GM18867 (cell line): ENCODE data around the gene MAN2B2.
A peak's percentile ranks its signal among the peaks of the same experiment; 100 is the strongest.

Experiments used
- ATAC-seq: cut with Tn5 transposase; IDR thresholded peaks from one replicate; pipeline ENCODE4 v1.9.1; 2021; ENCODE audit warnings: mild to moderate bottlenecking, moderate library complexity; ENCODE audit not compliant: unreplicated experiment

The MAN2B2 gene

GRCh38 chr4:6574747-6575502 is at the start of gene MAN2B2:
Gene MAN2B2, plus strand, starts transcription at chr4:6575189. Its CDS starts 22 bp downstream, at chr4:6575211.
- peak; percentile 93 for ATAC-seq

- no peak for ATAC-seq
Measured at GRCh38 chr4:6525474-6525873, 49.5 kb upstream of the MAN2B2 start.

DNA sequence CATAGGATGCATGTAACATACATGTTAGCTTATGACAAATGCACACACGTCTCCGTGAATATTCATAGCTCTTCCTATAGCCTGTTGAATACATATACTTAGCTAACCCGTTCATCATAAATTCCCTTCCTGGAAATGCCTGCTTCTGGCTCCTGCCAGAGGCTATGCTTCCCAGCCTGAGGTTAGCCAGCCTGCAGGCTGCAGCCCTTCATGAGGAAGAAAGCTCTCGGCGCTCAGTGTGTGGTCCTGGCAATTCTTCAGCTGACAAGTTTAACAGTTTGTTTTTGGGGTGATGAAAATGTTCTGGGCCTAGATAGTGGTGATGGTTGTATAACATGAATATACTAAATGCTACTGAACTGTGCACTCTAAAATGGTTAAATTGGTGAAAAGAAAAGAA is 48.8 kb upstream of the MAN2B2 start:
- ATAC-seq, result no peak

GRCh38 chr4:6526671-6527091 is 48.3 kb upstream of the MAN2B2 start:
- no peak for ATAC-seq

DNA sequence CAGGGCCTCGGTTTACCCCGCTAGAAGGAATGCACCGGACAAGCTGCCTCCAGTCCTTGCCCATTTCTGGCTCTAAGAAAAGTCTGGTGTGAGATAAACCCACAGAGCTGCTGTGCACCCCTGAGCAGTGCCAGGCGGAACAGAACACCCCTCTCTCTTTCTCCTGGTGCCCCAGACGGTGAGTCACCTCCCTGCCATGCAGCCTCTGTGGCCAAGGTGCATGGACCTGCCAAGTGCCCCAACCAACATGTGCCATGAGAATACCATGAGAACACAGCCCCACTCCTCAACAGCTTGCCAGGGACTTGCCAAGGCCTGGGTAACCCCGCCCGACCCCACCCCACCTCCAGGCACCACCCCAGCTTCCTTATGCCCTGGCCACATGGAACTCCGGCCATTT is 47.7 kb upstream of the MAN2B2 start:
- ATAC-seq, result no peak

- no peak for ATAC-seq
Measured at GRCh38 chr4:6527683-6528595, 47.0 kb upstream of the MAN2B2 start.

GRCh38 chr4:6529021-6529420 is 46.0 kb upstream of the MAN2B2 start:
- ATAC-seq, result no peak

DNA sequence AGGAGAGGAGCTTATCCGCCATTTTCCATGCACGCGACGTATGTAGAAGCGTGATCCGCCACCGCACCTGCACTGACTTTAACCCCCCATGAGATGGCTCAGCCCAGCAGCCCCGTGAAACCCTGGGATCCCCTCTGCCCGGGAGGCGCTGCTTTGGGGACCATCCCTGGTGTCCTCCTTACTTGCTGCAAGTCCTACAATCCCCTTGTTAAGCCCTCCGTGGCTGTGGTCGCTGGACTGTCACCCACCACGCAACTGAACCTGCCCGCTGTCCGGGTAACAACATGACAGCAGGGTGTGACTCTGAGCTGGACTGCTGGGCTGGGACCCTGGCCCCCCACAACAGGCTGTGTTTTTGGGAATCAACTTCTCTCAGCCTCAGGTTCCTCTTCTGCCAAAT is 44.7 kb upstream of the MAN2B2 start:
- no peak for ATAC-seq

DNA sequence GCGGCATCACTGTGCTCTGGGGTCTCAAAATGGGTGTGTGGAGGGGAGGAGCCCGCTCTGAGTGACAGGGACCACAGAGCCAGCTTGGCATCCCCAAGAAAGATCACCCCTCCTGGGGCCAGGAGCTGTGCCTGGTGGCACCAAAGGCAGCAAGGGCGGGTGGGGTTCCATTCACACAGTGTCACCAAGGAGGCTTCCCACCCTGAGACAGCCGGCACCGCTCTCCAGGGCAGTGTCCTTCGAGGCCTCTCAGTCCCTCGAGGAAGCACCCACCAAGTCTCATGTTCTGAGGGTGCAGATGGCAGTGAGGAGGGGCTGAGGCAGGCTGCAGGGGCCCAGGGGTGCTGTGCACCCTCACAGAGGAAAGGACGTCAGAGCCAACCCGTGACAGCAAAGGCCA is 44.0 kb upstream of the MAN2B2 start:
- ATAC-seq, result no peak

- no peak for ATAC-seq
Measured at GRCh38 chr4:6532102-6532501, 42.9 kb upstream of the MAN2B2 start.

- no peak for ATAC-seq
Measured at GRCh38 chr4:6532658-6533057, 42.3 kb upstream of the MAN2B2 start.

DNA sequence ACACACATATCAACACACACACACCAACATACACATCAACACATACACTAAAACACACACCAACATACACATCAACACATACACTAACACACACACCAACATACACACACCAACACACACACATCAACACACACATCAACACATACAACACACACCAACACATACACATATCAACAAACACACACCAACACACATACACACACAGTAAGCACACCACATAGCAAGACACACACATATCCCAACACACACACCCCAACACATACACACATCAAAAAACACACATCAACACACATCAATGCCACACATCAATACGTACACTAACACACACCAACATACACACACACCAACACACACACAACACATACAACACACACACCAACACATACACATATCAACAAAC is 40.9 kb upstream of the MAN2B2 start:
- no peak for ATAC-seq

GRCh38 chr4:6534618-6535328 is 40.2 kb upstream of the MAN2B2 start:
- no peak for ATAC-seq

- ATAC-seq, result no peak
Measured at GRCh38 chr4:6535329-6535692, 39.7 kb upstream of the MAN2B2 start.

- ATAC-seq, result no peak
Measured at GRCh38 chr4:6535706-6536105, 39.3 kb upstream of the MAN2B2 start.

- no peak for ATAC-seq
Measured at GRCh38 chr4:6538111-6538510, 36.9 kb upstream of the MAN2B2 start.

GRCh38 chr4:6538575-6538974 is 36.4 kb upstream of the MAN2B2 start:
- ATAC-seq, result no peak

GRCh38 chr4:6539009-6539764 is 35.8 kb upstream of the MAN2B2 start:
- no peak for ATAC-seq

- no peak for ATAC-seq
Measured at GRCh38 chr4:6540879-6541278, 34.1 kb upstream of the MAN2B2 start.

DNA sequence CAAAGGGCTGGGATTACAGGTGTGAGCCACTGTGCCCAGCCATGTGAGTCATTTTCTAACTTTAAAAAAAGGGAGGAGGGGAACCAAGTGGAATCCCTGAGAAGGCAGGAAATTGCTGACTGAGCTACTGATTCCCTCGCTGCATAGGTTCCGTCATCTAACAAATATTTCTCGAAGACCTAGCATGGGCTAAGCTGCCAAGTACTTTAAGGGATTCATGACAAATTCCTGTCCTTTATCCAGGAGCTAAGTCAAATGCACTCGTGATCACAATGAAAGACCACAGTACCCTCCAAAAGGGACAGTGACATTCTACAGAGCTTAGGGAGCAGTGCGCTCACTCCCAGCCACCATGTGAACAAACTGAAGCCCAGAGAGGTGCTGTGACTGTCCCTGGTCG is 33.2 kb upstream of the MAN2B2 start:
- ATAC-seq, result no peak

DNA sequence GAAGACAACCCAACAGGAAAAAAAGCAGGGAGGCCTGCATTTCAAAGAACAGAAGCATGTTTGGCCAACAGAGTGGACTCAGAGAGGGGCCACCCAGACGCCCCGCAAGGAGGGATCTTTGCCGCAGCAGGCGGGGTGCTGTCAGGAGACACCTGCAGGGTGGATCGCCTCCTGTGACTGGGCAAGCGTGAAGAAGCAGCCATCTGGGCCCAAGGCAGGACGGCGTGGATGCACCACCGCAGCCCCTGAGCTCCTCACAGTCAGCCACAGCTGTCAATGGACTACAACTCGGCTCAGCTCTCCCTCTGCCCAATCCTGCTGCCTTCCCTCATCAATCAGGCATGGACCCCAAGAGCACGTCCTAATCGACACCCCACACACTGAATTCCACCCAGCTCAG is 32.0 kb upstream of the MAN2B2 start:
- ATAC-seq, result no peak
